Parathyroid adenoma (tissue), 2 donors: ENCODE data around the gene RNF220.

Experiments
- H2AFZ ChIP-seq: fragments of 300-600 bp; sonication (generic); one replicate; pipeline ENCODE4 v1.7.0; 2017; ENCODE audit warnings: antibody characterized with exemption, mild to moderate bottlenecking
- H3K27ac ChIP-seq: fragments of 300-600 bp; sonication (generic); one replicate; pipeline ENCODE4 v1.7.0; 2017
- H3K27me3 ChIP-seq: fragments of 300-600 bp; sonication (generic); one replicate; pipeline ENCODE4 v1.7.0; 2017; ENCODE audit warnings: low read length; ENCODE audit not compliant: control insufficient read depth, insufficient read depth
- H3K36me3 ChIP-seq: fragments of 300-600 bp; sonication (generic); one replicate; pipeline ENCODE4 v1.7.0; 2017; ENCODE audit warnings: low read length; ENCODE audit not compliant: control insufficient read depth, insufficient read depth
- H3K4me1 ChIP-seq: fragments of 300-600 bp; sonication (generic); one replicate; pipeline ENCODE4 v1.7.0; 2017; ENCODE audit warnings: control low read depth
- H3K4me2 ChIP-seq: fragments of 300-600 bp; sonication (generic); one replicate; pipeline ENCODE4 v1.7.0; 2017; ENCODE audit warnings: low read length
- H3K4me3 ChIP-seq: fragments of 300-600 bp; sonication (generic); one replicate; pipeline ENCODE4 v1.7.0; 2017; ENCODE audit warnings: low read depth, low read length
- H3K79me2 ChIP-seq: fragments of 300-600 bp; sonication (generic); one replicate; pipeline ENCODE4 v1.7.0; 2017; ENCODE audit warnings: control low read depth
- H3K9ac ChIP-seq: fragments of 300-600 bp; sonication (generic); one replicate; pipeline ENCODE4 v1.7.0; 2017; ENCODE audit warnings: mild to moderate bottlenecking
- H3K9me3 ChIP-seq: fragments of 300-600 bp; sonication (generic); one replicate; pipeline ENCODE4 v1.7.0; 2017; ENCODE audit warnings: low read length; ENCODE audit not compliant: control insufficient read depth
- TF ChIP-seq, protein P1 (sequence below): fragments of 300-600 bp; sonication (generic); IDR thresholded peaks from one replicate; pipeline ENCODE4 v1.7.0; 2017; ENCODE audit warnings: antibody characterized with exemption, mild to moderate bottlenecking
- donor health status: primary hyperparathyroidism.

The RNF220 gene

DNA sequence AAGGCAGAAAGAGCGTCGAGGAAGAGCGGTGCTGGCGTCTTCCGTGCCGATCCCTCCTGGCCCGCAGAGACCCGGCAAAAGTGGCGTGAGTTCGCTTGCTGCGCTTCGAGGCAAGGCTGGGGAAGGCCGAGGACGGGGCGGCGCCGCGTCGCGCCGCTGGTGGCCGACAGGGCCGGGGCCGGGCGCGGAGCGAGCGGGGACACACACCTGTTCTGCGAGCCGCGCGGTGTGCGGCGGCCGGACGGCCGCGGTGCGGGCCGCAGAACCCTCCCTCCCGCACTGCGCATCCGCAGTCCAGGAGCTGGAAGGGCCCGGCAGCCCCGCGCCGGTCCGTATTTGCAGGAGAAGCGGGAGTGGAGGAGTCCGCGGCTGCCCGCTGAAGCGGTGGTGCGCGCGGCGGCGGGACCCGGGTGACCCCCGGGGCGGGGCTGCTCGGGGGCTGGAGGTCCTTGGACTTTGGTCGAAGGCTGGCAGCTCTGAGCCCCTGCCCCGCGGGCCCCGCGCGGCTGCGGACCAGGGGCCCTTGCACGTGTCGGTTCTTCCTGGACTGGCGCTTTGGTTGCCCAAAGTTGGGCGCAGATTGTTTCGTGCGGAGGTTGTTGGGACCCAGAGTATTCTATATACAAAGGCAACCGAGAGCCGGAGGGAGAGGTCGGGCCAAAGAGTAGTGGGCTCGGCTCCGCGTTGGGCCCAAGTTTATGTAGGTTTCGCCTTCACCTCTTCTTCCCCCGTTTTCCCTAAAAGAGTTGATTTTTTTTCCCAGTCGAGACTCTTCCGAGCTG is 2.6 kb downstream of the RNF220 start:
- Histone ChIP-seq H3K4me2 (no peak overlapping the region), H3K27me3 (peaks cover 32% of the 10 kb centered on the region), H3K4me3 (no peak overlapping the region), H3K4me1 (no peaks in the 10 kb centered on the region), H3K9me3 (no peaks in the 10 kb centered on the region), H3K27ac (no peak overlapping the region), H3K36me3 (no peaks in the 10 kb centered on the region), H3K79me2 (no peaks in the 10 kb centered on the region), H3K9ac (no peak overlapping the region), H2AFZ (no peak overlapping the region)
- TF ChIP-seq, protein P1, sequence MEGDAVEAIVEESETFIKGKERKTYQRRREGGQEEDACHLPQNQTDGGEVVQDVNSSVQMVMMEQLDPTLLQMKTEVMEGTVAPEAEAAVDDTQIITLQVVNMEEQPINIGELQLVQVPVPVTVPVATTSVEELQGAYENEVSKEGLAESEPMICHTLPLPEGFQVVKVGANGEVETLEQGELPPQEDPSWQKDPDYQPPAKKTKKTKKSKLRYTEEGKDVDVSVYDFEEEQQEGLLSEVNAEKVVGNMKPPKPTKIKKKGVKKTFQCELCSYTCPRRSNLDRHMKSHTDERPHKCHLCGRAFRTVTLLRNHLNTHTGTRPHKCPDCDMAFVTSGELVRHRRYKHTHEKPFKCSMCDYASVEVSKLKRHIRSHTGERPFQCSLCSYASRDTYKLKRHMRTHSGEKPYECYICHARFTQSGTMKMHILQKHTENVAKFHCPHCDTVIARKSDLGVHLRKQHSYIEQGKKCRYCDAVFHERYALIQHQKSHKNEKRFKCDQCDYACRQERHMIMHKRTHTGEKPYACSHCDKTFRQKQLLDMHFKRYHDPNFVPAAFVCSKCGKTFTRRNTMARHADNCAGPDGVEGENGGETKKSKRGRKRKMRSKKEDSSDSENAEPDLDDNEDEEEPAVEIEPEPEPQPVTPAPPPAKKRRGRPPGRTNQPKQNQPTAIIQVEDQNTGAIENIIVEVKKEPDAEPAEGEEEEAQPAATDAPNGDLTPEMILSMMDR, result no peak

DNA sequence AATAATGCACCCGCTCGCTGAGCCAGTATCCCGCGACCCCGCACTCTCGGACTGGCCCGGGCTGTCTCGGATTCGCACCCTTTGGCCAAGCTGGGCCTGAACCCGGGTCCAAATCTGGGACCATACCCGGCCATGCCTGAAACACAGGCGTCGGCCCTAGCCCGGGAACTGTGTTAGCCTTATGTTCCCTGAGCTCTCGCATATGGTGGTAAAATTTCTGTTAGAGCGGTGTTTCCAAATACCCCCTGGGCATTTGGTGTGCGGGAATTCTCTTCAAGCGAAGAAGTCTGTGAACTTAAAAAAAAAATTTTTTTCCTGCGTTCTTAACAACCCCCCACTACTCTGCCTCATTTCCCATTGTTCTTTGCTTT is 3.1 kb downstream of the RNF220 start:
- Histone ChIP-seq H3K79me2 (no peaks in the 10 kb centered on the region), H3K9ac (no peak overlapping the region), H3K27ac (no peak overlapping the region), H3K36me3 (no peaks in the 10 kb centered on the region), H3K27me3 (peaks cover 29% of the 10 kb centered on the region), H2AFZ (no peak overlapping the region), H3K4me1 (no peaks in the 10 kb centered on the region), H3K9me3 (no peaks in the 10 kb centered on the region), H3K4me3 (no peak overlapping the region), H3K4me2 (no peak overlapping the region)
- TF ChIP-seq, protein P1, result no peak

DNA sequence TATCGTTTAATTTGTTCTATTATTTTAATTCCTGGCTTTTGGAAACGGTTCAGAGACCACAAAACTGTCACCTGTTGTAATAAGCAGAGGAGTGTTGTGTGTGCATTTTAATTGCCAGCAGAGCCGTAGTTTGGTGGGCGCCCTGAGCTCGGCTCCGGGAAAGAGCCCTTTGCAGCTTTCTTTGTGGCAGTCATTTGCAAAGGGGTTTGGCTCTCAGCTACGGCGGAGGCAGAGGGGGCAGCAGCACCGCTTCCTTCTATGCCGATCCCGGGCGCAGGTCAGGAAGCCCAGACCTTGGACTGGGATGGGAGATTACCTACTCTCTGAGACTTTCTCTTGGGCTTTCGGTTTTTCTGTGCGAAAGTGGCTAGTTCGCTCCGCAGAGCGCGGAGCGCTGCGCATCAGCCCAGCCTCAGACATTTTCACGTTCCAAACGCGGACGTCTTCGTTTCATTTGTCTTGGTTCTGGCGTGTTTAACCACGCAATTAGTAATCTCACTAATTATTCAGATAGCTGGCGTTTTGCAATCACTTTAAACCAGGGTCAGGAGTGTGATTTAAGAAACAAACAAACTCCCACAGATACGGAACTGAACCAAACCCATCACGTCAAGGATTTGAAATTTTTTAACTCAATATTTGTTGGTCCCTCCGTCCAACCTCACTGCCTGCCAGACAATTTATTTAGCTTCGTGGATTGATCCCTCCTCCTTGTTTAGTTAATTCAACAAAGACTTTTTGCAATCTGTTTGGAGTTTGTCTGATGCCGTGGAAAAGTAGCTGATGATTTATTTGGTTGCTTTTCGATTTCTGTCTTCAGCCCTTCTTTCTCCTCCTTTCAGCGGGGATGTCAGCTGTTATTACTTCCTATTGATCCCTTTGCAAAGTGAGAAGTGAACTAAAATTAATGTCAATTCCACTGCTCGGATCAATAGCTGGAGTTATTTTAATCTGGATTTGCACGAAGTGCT is 3.9 kb downstream of the RNF220 start:
- Histone ChIP-seq H3K9ac (no peak overlapping the region), H3K36me3 (no peaks in the 10 kb centered on the region), H3K4me1 (no peaks in the 10 kb centered on the region), H3K4me2 (no peak overlapping the region), H3K79me2 (no peaks in the 10 kb centered on the region), H3K4me3 (no peak overlapping the region), H3K27me3 (peaks cover 29% of the 10 kb centered on the region), H3K9me3 (no peaks in the 10 kb centered on the region), H2AFZ (no peak overlapping the region), H3K27ac (no peak overlapping the region)
- TF ChIP-seq, protein P1, result no peak

DNA sequence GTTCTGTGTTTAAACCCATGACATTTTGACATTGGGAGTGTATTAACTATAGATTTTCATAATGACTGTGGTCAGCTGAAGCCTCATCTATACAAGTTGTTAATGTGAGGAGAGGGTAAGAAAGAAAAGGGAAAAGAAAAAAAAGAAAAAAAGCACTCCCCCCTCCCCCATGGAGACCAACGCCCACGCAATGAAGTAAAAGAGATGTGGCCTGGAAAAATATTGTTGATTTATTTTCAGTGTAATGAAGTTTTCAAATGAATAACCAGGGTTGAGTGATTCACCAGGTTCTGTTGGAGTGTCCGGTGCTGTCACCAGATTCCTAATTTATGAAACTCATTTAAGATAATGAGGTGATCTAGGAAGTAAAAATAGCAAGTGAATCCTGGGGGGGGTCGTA is 4.7 kb downstream of the RNF220 start:
- TF ChIP-seq, protein P1, result no peak
- no peak overlapping the region for H3K27ac ChIP-seq
- no peak overlapping the region for H2AFZ ChIP-seq
- no peak overlapping the region for H3K9ac ChIP-seq
- H3K4me3 ChIP-seq, result no peak overlapping the region
- H3K4me1 ChIP-seq, result no peaks in the 10 kb centered on the region
- H3K27me3 ChIP-seq, result peaks cover 29% of the 10 kb centered on the region
- H3K36me3 ChIP-seq, result no peaks in the 10 kb centered on the region
- no peaks in the 10 kb centered on the region for H3K9me3 ChIP-seq
- no peak overlapping the region for H3K4me2 ChIP-seq
- no peaks in the 10 kb centered on the region for H3K79me2 ChIP-seq
